ENCODE results near the gene BPGM. TPM values are rescaled to one million over a fixed set of nuclear protein-coding genes. Genes with fewer than 3 reads are reported as not detected.

Gene BPGM
- total and polyA plus RNA-seq, 7 donors: 9.0 to 22.8 (median 14.8) TPM

DNA sequence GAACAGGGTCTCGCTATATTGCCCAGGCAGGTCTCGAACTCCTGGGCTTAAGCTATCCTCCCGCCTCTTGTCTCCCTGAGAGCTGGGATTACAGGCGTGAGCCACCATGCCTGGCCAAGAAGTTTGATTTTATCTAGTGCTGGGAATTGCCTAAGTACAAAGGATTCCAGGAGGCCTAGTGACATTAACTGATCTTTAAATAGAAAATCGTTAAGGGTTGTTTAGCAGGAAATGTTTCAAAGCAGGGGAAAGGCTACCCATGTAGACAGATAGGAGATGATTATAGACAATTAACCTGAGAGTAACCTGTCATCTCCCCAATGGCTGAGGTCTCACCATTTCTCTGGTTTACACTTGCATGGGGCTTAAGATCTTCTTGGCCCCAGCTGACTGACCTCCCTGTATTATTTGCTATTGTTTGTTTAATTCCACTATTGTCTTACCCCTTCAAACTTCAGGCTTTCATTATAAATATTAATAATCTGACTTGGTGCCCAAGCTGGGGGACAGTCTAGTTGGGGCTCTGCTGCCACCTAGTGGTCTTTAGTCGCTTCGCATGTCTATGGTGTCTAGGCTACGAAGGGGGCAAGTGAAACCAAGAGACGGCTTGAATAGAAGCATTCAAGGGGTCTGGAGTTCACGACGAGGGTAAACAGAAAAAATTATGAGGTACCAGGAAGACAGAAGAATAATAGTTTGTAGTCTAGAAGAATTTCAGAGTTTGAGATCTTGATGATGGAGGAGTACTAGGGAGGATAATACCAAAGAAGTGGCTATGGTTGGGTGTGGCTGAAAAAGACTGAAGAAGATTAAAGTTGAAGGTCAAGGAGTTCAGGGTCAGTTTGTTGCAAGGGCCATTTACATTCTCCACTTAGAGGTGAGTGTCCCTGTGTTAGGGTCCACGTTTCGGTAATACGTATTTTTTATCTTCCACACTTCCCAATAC is 40.4 kb upstream of the BPGM start:
- peak; percentile 79 for DNase-seq
- Histone ChIP-seq H3K9me3 (no peaks in the 10 kb centered on the region), H3K4me3 (no peak overlapping the region), H3K27me3 (no peaks in the 10 kb centered on the region), H3K27ac (no peak overlapping the region), H3K4me1 (no peaks in the 10 kb centered on the region), H3K36me3 (no peaks in the 10 kb centered on the region)
- no peak for TF ChIP-seq EP300 (IDR thresholded peaks at IDR 0.05)
- TF ChIP-seq, protein P1, sequence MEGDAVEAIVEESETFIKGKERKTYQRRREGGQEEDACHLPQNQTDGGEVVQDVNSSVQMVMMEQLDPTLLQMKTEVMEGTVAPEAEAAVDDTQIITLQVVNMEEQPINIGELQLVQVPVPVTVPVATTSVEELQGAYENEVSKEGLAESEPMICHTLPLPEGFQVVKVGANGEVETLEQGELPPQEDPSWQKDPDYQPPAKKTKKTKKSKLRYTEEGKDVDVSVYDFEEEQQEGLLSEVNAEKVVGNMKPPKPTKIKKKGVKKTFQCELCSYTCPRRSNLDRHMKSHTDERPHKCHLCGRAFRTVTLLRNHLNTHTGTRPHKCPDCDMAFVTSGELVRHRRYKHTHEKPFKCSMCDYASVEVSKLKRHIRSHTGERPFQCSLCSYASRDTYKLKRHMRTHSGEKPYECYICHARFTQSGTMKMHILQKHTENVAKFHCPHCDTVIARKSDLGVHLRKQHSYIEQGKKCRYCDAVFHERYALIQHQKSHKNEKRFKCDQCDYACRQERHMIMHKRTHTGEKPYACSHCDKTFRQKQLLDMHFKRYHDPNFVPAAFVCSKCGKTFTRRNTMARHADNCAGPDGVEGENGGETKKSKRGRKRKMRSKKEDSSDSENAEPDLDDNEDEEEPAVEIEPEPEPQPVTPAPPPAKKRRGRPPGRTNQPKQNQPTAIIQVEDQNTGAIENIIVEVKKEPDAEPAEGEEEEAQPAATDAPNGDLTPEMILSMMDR (IDR thresholded peaks at IDR 0.05): peak in 3 of 4 experiments; percentile 85 to 90 (median 85)
- intact Hi-C loops (cut with DNase I): loop anchor here (1.0 to 10.0 kb wide), 4 partner anchors 59 to 481 kb away; partner anchors contain the start of gene LRGUK
- 27 to 33% methylated on average over 14 of the region's 14 CpGs for WGBS, 2 donors

DNA sequence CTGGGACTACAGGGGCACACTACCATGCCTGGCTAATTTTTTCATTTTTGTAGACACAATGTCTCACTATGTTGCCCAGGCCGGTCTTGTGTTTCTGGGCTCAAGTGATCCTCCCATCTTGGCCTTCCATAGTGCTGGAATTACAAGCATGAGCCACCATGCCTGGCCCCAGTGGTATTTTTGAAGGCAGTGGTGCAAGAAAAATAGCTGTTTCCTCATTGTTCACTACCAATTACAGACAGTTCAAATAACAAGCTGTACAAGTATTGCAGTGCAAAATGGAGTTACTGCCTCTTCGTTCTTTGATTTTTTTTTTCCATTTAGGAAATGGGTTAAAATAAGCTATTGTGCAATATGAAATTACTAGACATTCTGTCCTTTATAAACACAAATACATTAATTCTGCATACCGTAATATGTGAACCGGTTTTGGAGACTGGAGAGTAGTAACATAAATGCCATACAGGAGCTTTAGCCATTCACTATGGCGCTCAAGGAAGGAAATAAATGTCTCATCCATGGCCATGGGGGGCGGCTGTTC is 35.0 kb upstream of the BPGM start:
- TF ChIP-seq, protein P1 (IDR thresholded peaks at IDR 0.05): no peak
- TF ChIP-seq POLR2A (IDR thresholded peaks at IDR 0.05): no peak
- Histone ChIP-seq H3K36me3 (no peaks in the 10 kb centered on the region), H3K4me1 (no peaks in the 10 kb centered on the region), H3K27ac (no peak overlapping the region), H3K27me3 (no peaks in the 10 kb centered on the region), H3K9me3 (no peaks in the 10 kb centered on the region), H3K4me3 (no peak overlapping the region)
- no peak for DNase-seq
- 80 to 89% methylated on average over 6 of the region's 6 CpGs for WGBS, 2 donors
- intact Hi-C loops (cut with DNase I): no loop called here

DNA sequence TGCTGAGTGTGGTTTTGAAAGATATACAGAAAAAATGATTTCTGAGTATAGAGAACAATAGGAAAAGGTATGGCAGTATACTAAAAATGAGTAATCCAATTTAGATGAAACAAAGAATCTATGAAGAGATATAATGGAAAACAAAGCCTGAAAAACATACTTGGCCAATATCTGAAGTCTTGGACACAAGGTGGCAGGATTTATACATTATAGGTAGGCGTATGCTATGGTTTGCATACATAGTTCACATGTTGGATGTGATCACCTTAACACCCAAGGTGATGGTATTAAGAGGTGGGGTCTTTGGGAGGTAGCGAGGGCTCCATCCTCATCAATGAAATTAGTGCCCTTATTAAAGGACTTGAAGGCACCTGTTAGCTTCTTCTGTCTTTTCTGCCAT is 34.5 kb upstream of the BPGM start:
- Histone ChIP-seq H3K4me1 (no peaks in the 10 kb centered on the region), H3K27ac (no peak overlapping the region), H3K9me3 (no peaks in the 10 kb centered on the region), H3K27me3 (no peaks in the 10 kb centered on the region), H3K36me3 (no peaks in the 10 kb centered on the region), H3K4me3 (no peak overlapping the region)
- 61 to 83% methylated on average over 2 of the region's 2 CpGs for WGBS, 2 donors
- TF ChIP-seq, protein P1 (IDR thresholded peaks at IDR 0.05): no peak
- TF ChIP-seq EP300 (IDR thresholded peaks at IDR 0.05) (no peak), POLR2AphosphoS5 (IDR thresholded peaks at IDR 0.05) (no peak)
- DNase-seq: no peak
- intact Hi-C loops (cut with DNase I): no loop called here

DNA sequence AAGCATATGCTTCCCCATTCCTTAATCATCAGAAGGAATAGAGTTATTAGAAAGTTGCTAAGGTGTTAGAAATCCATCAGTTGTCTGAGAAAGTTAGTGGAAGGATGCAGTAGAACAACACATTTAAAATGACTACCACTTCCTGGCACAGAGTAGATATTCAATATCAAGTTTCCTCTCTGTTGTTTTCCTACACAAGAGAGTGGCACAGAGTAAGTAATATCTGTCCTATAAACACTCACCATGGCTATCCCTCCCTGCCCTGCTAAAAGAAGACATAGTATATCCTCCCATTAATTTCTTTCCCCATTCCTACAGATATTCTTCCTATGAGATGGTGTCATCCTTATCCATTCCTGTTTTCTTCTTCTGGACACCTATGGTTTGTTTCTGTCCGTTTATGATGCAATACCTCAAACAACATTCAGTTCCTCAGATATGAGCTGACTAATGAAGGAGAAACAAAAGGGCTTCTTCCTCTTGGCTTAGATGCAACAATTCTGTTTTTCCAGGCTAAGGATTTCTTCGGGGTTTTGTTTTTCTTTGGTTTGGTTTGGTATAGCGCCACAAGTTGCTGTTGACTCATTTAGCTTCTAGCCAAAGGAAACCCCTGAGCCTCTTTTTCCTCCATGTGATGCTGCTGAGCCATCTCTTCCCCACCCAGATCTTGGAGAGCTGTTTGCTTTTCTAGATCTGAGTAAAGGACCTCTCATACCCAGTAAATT is 32.9 kb upstream of the BPGM start:
- WGBS, 2 donors: 34 to 47% methylated on average over 3 of the region's 3 CpGs
- Histone ChIP-seq H3K27ac (peak overlapping the region in 1 of 4 donors; percentile 11), H3K27me3 (no peaks in the 10 kb centered on the region), H3K9me3 (no peaks in the 10 kb centered on the region), H3K4me1 (peaks cover 0 to 6% (median 0%) of the 10 kb centered on the region in 4 donors), H3K36me3 (no peaks in the 10 kb centered on the region), H3K4me3 (no peak overlapping the region)
- TF ChIP-seq POLR2AphosphoS5 (IDR thresholded peaks at IDR 0.05): peak in 1 of 4 donors; percentile 29
- TF ChIP-seq, protein P1 (IDR thresholded peaks at IDR 0.05): no peak
- TF ChIP-seq EP300 (IDR thresholded peaks at IDR 0.05): no peak
- TF ChIP-seq POLR2A (IDR thresholded peaks at IDR 0.05): no peak
- intact Hi-C loops (cut with DNase I): no loop called here
- no peak for DNase-seq
